GM18868 (cell line): ENCODE data around the gene INAFM2.

Source experiments
- ATAC-seq: cut with Tn5 transposase; IDR thresholded peaks from one replicate; pipeline ENCODE4 v1.9.1; 2021; ENCODE audit warnings: mild to moderate bottlenecking, moderate library complexity; ENCODE audit not compliant: unreplicated experiment

Gene INAFM2

GRCh38 chr15:40287505-40287904 is 36.0 kb upstream of the INAFM2 start:
- ATAC-seq = no peak

GRCh38 chr15:40287968-40288367 is 35.5 kb upstream of the INAFM2 start:
- ATAC-seq = no peak

- ATAC-seq = no peak
These were observed 34.2 kb upstream of the INAFM2 start for GRCh38 chr15:40289140-40289775.

- no peak for ATAC-seq
These were observed 33.0 kb upstream of the INAFM2 start for GRCh38 chr15:40290545-40290917.

GRCh38 chr15:40290918-40291574 is 32.4 kb upstream of the INAFM2 start:
- ATAC-seq = no peak

- ATAC-seq = no peak
These were observed 31.2 kb upstream of the INAFM2 start for GRCh38 chr15:40292246-40292645.

- ATAC-seq = no peak
These were observed 30.5 kb upstream of the INAFM2 start for GRCh38 chr15:40293006-40293405.

- no peak for ATAC-seq
These were observed 29.3 kb upstream of the INAFM2 start for GRCh38 chr15:40293905-40294895.

- ATAC-seq = no peak
These were observed 28.2 kb upstream of the INAFM2 start for GRCh38 chr15:40295297-40295696.

- no peak for ATAC-seq
These were observed 27.5 kb upstream of the INAFM2 start for GRCh38 chr15:40295877-40296560.

- ATAC-seq = no peak
These were observed 26.8 kb upstream of the INAFM2 start for GRCh38 chr15:40296561-40297230.

- no peak for ATAC-seq
These were observed 26.1 kb upstream of the INAFM2 start for GRCh38 chr15:40297356-40297755.

- ATAC-seq = no peak
These were observed 25.1 kb upstream of the INAFM2 start for GRCh38 chr15:40298216-40298935.

- no peak for ATAC-seq
These were observed 23.1 kb upstream of the INAFM2 start for GRCh38 chr15:40300367-40300766.

- ATAC-seq = no peak
These were observed 22.7 kb upstream of the INAFM2 start for GRCh38 chr15:40300771-40301170.

- ATAC-seq = no peak
These were observed 21.9 kb upstream of the INAFM2 start for GRCh38 chr15:40301467-40302179.

GRCh38 chr15:40302288-40302886 is 21.1 kb upstream of the INAFM2 start:
- ATAC-seq = no peak

- ATAC-seq = no peak
These were observed 20.5 kb upstream of the INAFM2 start for GRCh38 chr15:40302981-40303380.

GRCh38 chr15:40303576-40303975 is 19.9 kb upstream of the INAFM2 start:
- no peak for ATAC-seq
